HG03469 (cell line): ENCODE results near the gene SORL1-AS1.

Experiments used
- ATAC-seq: cut with Tn5 transposase; IDR thresholded peaks from one replicate; pipeline ENCODE4 v1.9.1; 2021; ENCODE audit warnings: mild to moderate bottlenecking, moderate library complexity, moderate number of reproducible peaks; ENCODE audit not compliant: unreplicated experiment

SORL1-AS1 gene

GRCh38 chr11:121476379-121477032 is 23.7 kb upstream of the SORL1-AS1 start:
- ATAC-seq, result no peak

GRCh38 chr11:121474680-121475079 is 21.9 kb upstream of the SORL1-AS1 start:
- no peak for ATAC-seq

- ATAC-seq, result no peak
These were observed 20.5 kb upstream of the SORL1-AS1 start for GRCh38 chr11:121473064-121473777.

GRCh38 chr11:121472312-121472711 is 19.5 kb upstream of the SORL1-AS1 start:
- no peak for ATAC-seq

- no peak for ATAC-seq
These were observed 18.4 kb upstream of the SORL1-AS1 start for GRCh38 chr11:121471167-121471566.

GRCh38 chr11:121469910-121470309 is 17.1 kb upstream of the SORL1-AS1 start:
- ATAC-seq, result no peak

- peak; percentile 51 for ATAC-seq
These were observed 15.2 kb upstream of the SORL1-AS1 start for GRCh38 chr11:121467965-121468364.

- no peak for ATAC-seq
These were observed 14.7 kb upstream of the SORL1-AS1 start for GRCh38 chr11:121467471-121467870.

GRCh38 chr11:121466063-121466794 is 13.5 kb upstream of the SORL1-AS1 start:
- ATAC-seq, result no peak

GRCh38 chr11:121465709-121466062 is 12.9 kb upstream of the SORL1-AS1 start:
- ATAC-seq, result no peak

GRCh38 chr11:121464352-121464946 is 11.7 kb upstream of the SORL1-AS1 start:
- no peak for ATAC-seq

- no peak for ATAC-seq
These were observed 11.0 kb upstream of the SORL1-AS1 start for GRCh38 chr11:121463689-121464335.

GRCh38 chr11:121461843-121462242 is 9.1 kb upstream of the SORL1-AS1 start:
- ATAC-seq, result no peak

GRCh38 chr11:121460941-121461514 is 8.3 kb upstream of the SORL1-AS1 start:
- ATAC-seq, result no peak

- no peak for ATAC-seq
These were observed 6.7 kb upstream of the SORL1-AS1 start for GRCh38 chr11:121459413-121460017.

- no peak for ATAC-seq
These were observed 5.8 kb upstream of the SORL1-AS1 start for GRCh38 chr11:121458551-121458950.

GRCh38 chr11:121456816-121457431 is 4.2 kb upstream of the SORL1-AS1 start:
- ATAC-seq, result no peak

- no peak for ATAC-seq
These were observed 3.4 kb upstream of the SORL1-AS1 start for GRCh38 chr11:121456151-121456550.

- no peak for ATAC-seq
These were observed 2.3 kb upstream of the SORL1-AS1 start for GRCh38 chr11:121455115-121455514.
